ENCODE results near the gene NANS.
"Not testable (repeated sequence)": the region's sequence is repeated elsewhere in the genome, so short reads cannot be mapped to it uniquely, and the experiment has no call there.

NANS gene

DNA sequence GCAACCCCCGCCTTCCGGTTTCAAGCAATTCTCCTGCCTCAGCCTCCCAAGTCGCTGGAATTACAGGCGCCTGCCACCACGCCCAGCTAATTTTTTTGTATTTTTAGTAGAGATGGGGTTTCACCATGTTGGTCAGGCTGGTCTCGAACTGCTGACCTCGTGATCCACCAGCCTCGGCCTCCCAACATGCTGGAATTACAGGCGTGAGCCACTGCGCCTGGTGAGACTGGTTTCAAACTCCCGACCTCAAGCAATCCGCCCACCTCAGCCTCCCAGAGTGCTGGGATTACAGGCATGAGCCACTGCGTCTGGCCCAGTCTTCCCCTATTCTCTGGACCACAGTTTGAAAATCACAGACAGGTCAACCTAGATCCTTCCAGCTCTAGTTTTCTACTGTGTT, 67.6 kb downstream of the NANS start:
- H3K4me3 Mint-ChIP-seq; H3K9me3 Mint-ChIP-seq; H3K27ac Mint-ChIP-seq; H3K27me3 Mint-ChIP-seq; ATAC-seq (replicated peaks); DNase-seq: not testable (repeated sequence)
- peaks cover 20% of the 10 kb centered on the region for H3K36me3 Mint-ChIP-seq (ENCODE audit: insufficient read depth)
- H3K4me1 Mint-ChIP-seq (ENCODE audit: low read depth in 2 of 2), result peaks cover 27 to 28% of the 10 kb centered on the region in 2 donors

- Mint-ChIP-seq H3K36me3 (ENCODE audit: insufficient read depth) (peaks cover 15% of the 10 kb centered on the region), H3K9me3 (no peaks in the 10 kb centered on the region), H3K27ac (no peak overlapping the region), H3K4me1 (ENCODE audit: low read depth in 2 of 2) (peaks cover 22% of the 10 kb centered on the region in 2 donors), H3K4me3 (no peak overlapping the region), H3K27me3 (no peaks in the 10 kb centered on the region)
- ATAC-seq (replicated peaks) (no peak), DNase-seq (no peak)
Measured at GRCh38 chr9:98124637-98125426, 68.3 kb downstream of the NANS start.

GRCh38 chr9:98127226-98127625, 70.7 kb downstream of the NANS start:
- Mint-ChIP-seq H3K4me3 (no peak overlapping the region), H3K36me3 (ENCODE audit: insufficient read depth) (peaks cover 20% of the 10 kb centered on the region), H3K27ac (peak overlapping the region in 1 of 2 donors; percentile 89), H3K9me3 (no peaks in the 10 kb centered on the region), H3K4me1 (ENCODE audit: low read depth in 2 of 2) (peaks cover under 1 to 3% of the 10 kb centered on the region in 2 donors), H3K27me3 (no peaks in the 10 kb centered on the region)
- ATAC-seq (replicated peaks) (no peak), DNase-seq (no peak)

- ATAC-seq (replicated peaks), result no peak
- no peaks in the 10 kb centered on the region for H3K9me3 Mint-ChIP-seq
- H3K4me1 Mint-ChIP-seq (ENCODE audit: low read depth in 2 of 2), result no peaks in the 10 kb centered on the region
- H3K27me3 Mint-ChIP-seq, result no peaks in the 10 kb centered on the region
- no peak for DNase-seq
- H3K4me3 Mint-ChIP-seq, result no peak overlapping the region
- H3K27ac Mint-ChIP-seq, result peak overlapping the region in 1 of 2 donors; percentile 89
- H3K36me3 Mint-ChIP-seq (ENCODE audit: insufficient read depth), result peaks cover 19% of the 10 kb centered on the region
Measured at GRCh38 chr9:98128316-98128715, 71.8 kb downstream of the NANS start.

- Mint-ChIP-seq H3K4me3 (no peak overlapping the region), H3K4me1 (ENCODE audit: low read depth in 2 of 2) (no peaks in the 10 kb centered on the region), H3K9me3 (no peaks in the 10 kb centered on the region), H3K27ac (peak overlapping the region; percentile 87 to 89), H3K27me3 (no peaks in the 10 kb centered on the region), H3K36me3 (ENCODE audit: insufficient read depth) (peaks cover 19% of the 10 kb centered on the region)
- ATAC-seq (replicated peaks) (peak; percentile 33), DNase-seq (no peak)
Measured at GRCh38 chr9:98129451-98129881, 72.9 kb downstream of the NANS start.

DNA sequence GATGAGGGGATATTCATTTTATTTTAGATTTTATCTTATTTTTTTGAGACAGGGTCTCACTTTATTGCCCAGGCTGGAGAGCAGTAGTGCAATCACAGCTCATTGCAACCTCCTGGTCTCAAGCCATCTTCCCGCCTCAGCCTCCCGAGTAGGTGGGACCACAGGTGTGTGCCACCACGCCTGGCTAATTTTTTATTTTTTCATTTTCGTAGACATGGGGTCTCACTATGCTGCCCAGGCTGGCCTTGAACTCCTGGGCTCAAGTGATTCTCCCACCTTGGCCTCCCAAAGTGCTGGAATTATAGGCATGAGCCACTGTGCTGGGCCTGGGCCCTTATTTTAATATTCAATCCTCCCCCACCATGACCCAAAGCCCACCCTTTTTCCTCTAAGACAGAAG, 73.5 kb downstream of the NANS start:
- peak overlapping the region; percentile 87 to 89 for H3K27ac Mint-ChIP-seq
- DNase-seq; H3K4me3 Mint-ChIP-seq; ATAC-seq (replicated peaks); H3K4me1 Mint-ChIP-seq (ENCODE audit: low read depth in 2 of 2); H3K27me3 Mint-ChIP-seq; H3K9me3 Mint-ChIP-seq: not testable (repeated sequence)
- peaks cover 21% of the 10 kb centered on the region for H3K36me3 Mint-ChIP-seq (ENCODE audit: insufficient read depth)

- ATAC-seq (replicated peaks), result no peak
- peak overlapping the region; percentile 87 to 89 for H3K27ac Mint-ChIP-seq
Measured at GRCh38 chr9:98130576-98131228, 74.2 kb downstream of the NANS start.

DNA sequence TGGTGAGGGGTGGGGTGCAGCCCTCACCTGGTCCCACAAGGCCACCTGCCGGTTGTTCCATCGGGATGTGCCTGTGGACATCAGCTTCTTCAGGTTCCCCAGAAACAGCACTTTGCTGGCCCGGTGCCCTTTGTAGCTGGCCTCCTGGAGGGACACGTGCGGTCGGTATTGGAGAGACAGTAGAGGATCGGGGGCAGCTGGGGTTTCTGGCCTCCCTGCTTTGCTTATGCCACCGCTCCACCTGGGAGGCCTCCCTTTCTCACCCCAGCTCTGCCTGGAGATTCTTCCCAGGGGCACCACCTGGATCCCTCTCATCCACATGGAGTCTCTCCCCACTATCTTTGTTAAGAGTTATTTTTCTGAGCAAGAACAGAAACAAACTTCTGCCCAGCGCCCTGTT, 75.6 kb downstream of the NANS start:
- DNase-seq, result no peak
- Mint-ChIP-seq H3K4me3 (no peak overlapping the region), H3K27me3 (no peaks in the 10 kb centered on the region), H3K27ac (peak overlapping the region; percentile 53 to 89), H3K4me1 (ENCODE audit: low read depth in 2 of 2) (no peaks in the 10 kb centered on the region), H3K9me3 (no peaks in the 10 kb centered on the region), H3K36me3 (ENCODE audit: insufficient read depth) (peaks cover 24% of the 10 kb centered on the region)
- ATAC-seq (replicated peaks), result no peak

More at GRCh38 chr9:98130576-98131228, 74.2 kb downstream of the NANS start:
- Mint-ChIP-seq H3K4me3 (no peak overlapping the region), H3K36me3 (ENCODE audit: insufficient read depth) (peaks cover 26% of the 10 kb centered on the region), H3K4me1 (ENCODE audit: low read depth in 2 of 2) (no peaks in the 10 kb centered on the region), H3K27me3 (no peaks in the 10 kb centered on the region), H3K9me3 (no peaks in the 10 kb centered on the region)
- no peak for DNase-seq

All from effector memory CD8-positive, alpha-beta T cell (primary cell).